ENCODE measurements around the gene LCN2. TPM values are rescaled to one million over a fixed set of nuclear protein-coding genes. Genes with fewer than 3 reads are reported as not detected.
"Not testable (repeated sequence)": the region's sequence is repeated elsewhere in the genome, so short reads cannot be mapped to it uniquely, and the experiment has no call there.

The LCN2 gene
- total RNA-seq, 2 experiments from 2014 or later: not detected

GRCh38 chr9:128124873-128125579 is 24.2 kb upstream of the LCN2 start:
- peaks cover 28% of the 10 kb centered on the region for H3K4me1 Mint-ChIP-seq (ENCODE audit: low read depth)
- intact Hi-C loops (cut with micrococcal nuclease): loop anchor here (5.0 kb wide), 3 partner anchors 33 to 338 kb away; partner anchors contain the start of genes CDK9 and CIZ1
- CTCF ChIA-PET: interaction anchor here (0.6 to 5.1 kb wide), 11 partner anchors 7 to 219 kb away, joined by 3 to 48 read pairs (median 4); partner anchors contain the start of genes CIZ1 and SLC25A25

GRCh38 chr9:128125580-128126354 is 23.5 kb upstream of the LCN2 start:
- ChIA-PET CTCF (interaction anchor here (0.6 to 5.1 kb wide), 9 partner anchors 8 to 219 kb away, joined by 3 to 48 read pairs (median 4); partner anchors contain the start of genes CIZ1 and SLC25A25), POLR2A (no interaction called here)
- H3K36me3 Mint-ChIP-seq: peaks cover 9% of the 10 kb centered on the region
- H3K4me3 Mint-ChIP-seq: peak overlapping the region; percentile 96
- DNase-seq: no peak
- intact Hi-C loops (cut with micrococcal nuclease): loop anchor here (5.0 kb wide), 3 partner anchors 33 to 338 kb away; partner anchors contain the start of genes CDK9 and CIZ1
- H3K9me3 Mint-ChIP-seq: no peaks in the 10 kb centered on the region
- no peaks in the 10 kb centered on the region for H3K27me3 Mint-ChIP-seq
- peak overlapping the region; percentile 4 for H3K27ac Mint-ChIP-seq
- H3K4me1 Mint-ChIP-seq (ENCODE audit: low read depth): peaks cover 28% of the 10 kb centered on the region

More at GRCh38 chr9:128124873-128125579, 24.2 kb upstream of the LCN2 start:
- Mint-ChIP-seq H3K36me3 (peaks cover 9% of the 10 kb centered on the region), H3K4me3 (no peak overlapping the region), H3K27me3 (no peaks in the 10 kb centered on the region), H3K9me3 (no peaks in the 10 kb centered on the region), H3K27ac (no peak overlapping the region)
- POLR2A ChIA-PET: no interaction called here
- DNase-seq: peak; percentile 74

GRCh38 chr9:128127568-128127989 is 21.7 kb upstream of the LCN2 start, which contains the start of gene PTGES2:
TSS of gene PTGES2 (minus strand) at chr9:128127729. CDS start at chr9:128127717, 12 bp downstream.
- H3K9me3 Mint-ChIP-seq: no peaks in the 10 kb centered on the region
- peaks cover 9% of the 10 kb centered on the region for H3K36me3 Mint-ChIP-seq
- H3K4me1 Mint-ChIP-seq (ENCODE audit: low read depth): peaks cover 28% of the 10 kb centered on the region
- CTCF ChIA-PET: interaction anchor here (1.0 to 5.1 kb wide), 4 partner anchors 8 to 184 kb away, joined by 3 to 48 read pairs (median 6); no protein-coding TSS in a partner anchor
- peak; percentile 83 for DNase-seq
- peak within 1 kb of the TSS; percentile 96 for H3K4me3 Mint-ChIP-seq
- POLR2A ChIA-PET: interaction anchor here (1.0 kb wide), 1 partner anchor 33 kb away, joined by 4 read pairs; no protein-coding TSS in a partner anchor
- peak within 1 kb of the TSS; percentile 89 for H3K27ac Mint-ChIP-seq
- H3K27me3 Mint-ChIP-seq: no peaks in the 10 kb centered on the region
- intact Hi-C loops (cut with micrococcal nuclease): loop anchor here (5.0 kb wide), 3 partner anchors 35 to 340 kb away; partner anchors contain the start of genes CDK9 and CIZ1

- peak overlapping the region; percentile 89 for H3K27ac Mint-ChIP-seq
- CTCF ChIA-PET: interaction anchor here (0.7 to 5.1 kb wide), 11 partner anchors 8 to 413 kb away, joined by 3 to 48 read pairs (median 3); partner anchors contain the start of gene BBLN
- POLR2A ChIA-PET: interaction anchor here (0.7 to 1.1 kb wide), 5 partner anchors 11 to 244 kb away, joined by 3 to 4 read pairs (median 3); no protein-coding TSS in a partner anchor
- H3K4me1 Mint-ChIP-seq (ENCODE audit: low read depth): peaks cover 28% of the 10 kb centered on the region
- no peaks in the 10 kb centered on the region for H3K9me3 Mint-ChIP-seq
- peak overlapping the region; percentile 96 for H3K4me3 Mint-ChIP-seq
- H3K36me3 Mint-ChIP-seq: peaks cover 7% of the 10 kb centered on the region
- DNase-seq: peak; percentile 88
- no peaks in the 10 kb centered on the region for H3K27me3 Mint-ChIP-seq
- intact Hi-C loops (cut with micrococcal nuclease): loop anchor here (1.0 to 5.0 kb wide), 6 partner anchors 11 to 341 kb away; partner anchors contain the start of genes BBLN, CDK9, CIZ1 and ODF2
Measured at GRCh38 chr9:128127990-128128835, 21.0 kb upstream of the LCN2 start.

GRCh38 chr9:128128836-128129590 is 20.2 kb upstream of the LCN2 start:
- ChIA-PET POLR2A (interaction anchor here (0.7 to 1.1 kb wide), 4 partner anchors 12 to 243 kb away, joined by 3 read pairs; no protein-coding TSS in a partner anchor), CTCF (interaction anchor here (0.7 to 5.1 kb wide), 10 partner anchors 8 to 414 kb away, joined by 3 to 48 read pairs (median 3); partner anchors contain the start of gene BBLN)
- peaks cover 28% of the 10 kb centered on the region for H3K4me1 Mint-ChIP-seq (ENCODE audit: low read depth)
- H3K36me3 Mint-ChIP-seq: peaks cover 4% of the 10 kb centered on the region
- no peaks in the 10 kb centered on the region for H3K9me3 Mint-ChIP-seq
- no peak for DNase-seq
- H3K27me3 Mint-ChIP-seq: no peaks in the 10 kb centered on the region
- H3K4me3 Mint-ChIP-seq: peak overlapping the region; percentile 96
- peak overlapping the region; percentile 62 for H3K27ac Mint-ChIP-seq
- intact Hi-C loops (cut with micrococcal nuclease): loop anchor here (1.0 to 5.0 kb wide), 6 partner anchors 12 to 342 kb away; partner anchors contain the start of genes BBLN, CDK9, CIZ1 and ODF2

- CTCF ChIA-PET: interaction anchor here (5.1 kb wide), 1 partner anchor 12 kb away, joined by 48 read pairs; no protein-coding TSS in a partner anchor
- peak; percentile 77 for DNase-seq
- POLR2A ChIA-PET, H3K9me3 Mint-ChIP-seq, H3K4me3 Mint-ChIP-seq, H3K27ac Mint-ChIP-seq, H3K36me3 Mint-ChIP-seq, H3K27me3 Mint-ChIP-seq: not testable (repeated sequence)
- intact Hi-C loops (cut with micrococcal nuclease): loop anchor here (5.0 kb wide), 3 partner anchors 38 to 343 kb away; partner anchors contain the start of genes CDK9 and CIZ1
- H3K4me1 Mint-ChIP-seq (ENCODE audit: low read depth): peaks cover 24% of the 10 kb centered on the region
Measured at GRCh38 chr9:128129976-128130590, 19.2 kb upstream of the LCN2 start.

GRCh38 chr9:128130651-128131050 is 18.6 kb upstream of the LCN2 start:
- H3K9me3 Mint-ChIP-seq; POLR2A ChIA-PET; H3K27me3 Mint-ChIP-seq; CTCF ChIA-PET; intact Hi-C loops (cut with micrococcal nuclease); H3K4me3 Mint-ChIP-seq; DNase-seq; H3K27ac Mint-ChIP-seq; H3K36me3 Mint-ChIP-seq: not testable (repeated sequence)
- H3K4me1 Mint-ChIP-seq (ENCODE audit: low read depth): peaks cover 18% of the 10 kb centered on the region

GRCh38 chr9:128131346-128131745 is 17.9 kb upstream of the LCN2 start:
- H3K36me3 Mint-ChIP-seq; POLR2A ChIA-PET; DNase-seq; H3K27me3 Mint-ChIP-seq; H3K4me3 Mint-ChIP-seq; intact Hi-C loops (cut with micrococcal nuclease); H3K27ac Mint-ChIP-seq; H3K9me3 Mint-ChIP-seq; CTCF ChIA-PET: not testable (repeated sequence)
- peaks cover 11% of the 10 kb centered on the region for H3K4me1 Mint-ChIP-seq (ENCODE audit: low read depth)

- H3K27ac Mint-ChIP-seq; intact Hi-C loops (cut with micrococcal nuclease); H3K9me3 Mint-ChIP-seq; POLR2A ChIA-PET; DNase-seq; H3K4me1 Mint-ChIP-seq (ENCODE audit: low read depth); CTCF ChIA-PET; H3K27me3 Mint-ChIP-seq; H3K36me3 Mint-ChIP-seq; H3K4me3 Mint-ChIP-seq: not testable (repeated sequence)
Measured at GRCh38 chr9:128132139-128132538, 17.1 kb upstream of the LCN2 start.

GRCh38 chr9:128135561-128135960 is 13.7 kb upstream of the LCN2 start:
- H3K27me3 Mint-ChIP-seq; H3K4me3 Mint-ChIP-seq; intact Hi-C loops (cut with micrococcal nuclease); H3K9me3 Mint-ChIP-seq; H3K27ac Mint-ChIP-seq; POLR2A ChIA-PET; H3K36me3 Mint-ChIP-seq; H3K4me1 Mint-ChIP-seq (ENCODE audit: low read depth); CTCF ChIA-PET; DNase-seq: not testable (repeated sequence)
